NCI-H1092 (cell line): ENCODE data around the gene NUPR1.
"Not testable (repeated sequence)": the region's sequence is repeated elsewhere in the genome, so short reads cannot be mapped to it uniquely, and the experiment has no call there.

Source experiments
- DNase-seq: peaks from one replicate; lab custom pipeline; 2025; lab: John Stamatoyannopoulos, UW

NUPR1 gene

DNA sequence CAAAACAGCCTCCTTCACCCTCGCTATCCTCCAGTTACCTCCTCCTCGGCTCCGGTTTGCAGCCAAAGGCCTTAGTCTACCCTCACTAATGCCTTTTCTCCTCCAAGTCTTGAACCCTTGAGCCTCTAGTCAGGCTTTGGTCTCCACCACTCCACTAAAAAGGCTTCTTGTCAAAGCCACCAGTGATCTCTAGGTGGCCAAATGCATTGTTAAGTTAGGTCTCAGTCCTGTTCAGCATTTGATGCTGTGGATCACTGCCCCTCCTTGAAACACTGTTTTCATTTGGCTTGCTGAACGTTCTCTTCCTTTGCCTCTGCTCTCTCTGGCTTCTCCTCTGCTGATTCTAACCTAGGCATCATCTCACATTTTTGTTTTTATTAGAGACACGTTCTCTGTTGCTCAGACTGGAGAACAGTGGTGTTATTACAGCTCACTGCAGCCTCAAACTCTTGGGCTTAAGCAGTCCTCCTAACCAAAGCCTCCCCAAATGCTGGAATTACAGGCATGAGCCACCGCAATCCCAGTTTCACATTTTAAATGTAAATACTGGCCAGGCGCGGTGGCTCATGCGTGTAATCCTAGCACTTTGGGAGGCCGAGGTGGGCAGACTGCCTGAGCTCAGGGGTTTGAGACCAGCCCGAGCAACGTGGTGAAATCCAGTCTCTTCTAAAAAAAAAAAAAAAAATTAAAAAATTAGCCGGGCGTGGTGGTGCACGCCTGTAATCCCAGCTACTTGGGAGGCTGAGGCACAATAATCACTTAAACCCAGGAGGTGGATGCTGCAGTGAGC lies 16.1 kb upstream of the NUPR1 start:
- DNase-seq, result no peak

DNA sequence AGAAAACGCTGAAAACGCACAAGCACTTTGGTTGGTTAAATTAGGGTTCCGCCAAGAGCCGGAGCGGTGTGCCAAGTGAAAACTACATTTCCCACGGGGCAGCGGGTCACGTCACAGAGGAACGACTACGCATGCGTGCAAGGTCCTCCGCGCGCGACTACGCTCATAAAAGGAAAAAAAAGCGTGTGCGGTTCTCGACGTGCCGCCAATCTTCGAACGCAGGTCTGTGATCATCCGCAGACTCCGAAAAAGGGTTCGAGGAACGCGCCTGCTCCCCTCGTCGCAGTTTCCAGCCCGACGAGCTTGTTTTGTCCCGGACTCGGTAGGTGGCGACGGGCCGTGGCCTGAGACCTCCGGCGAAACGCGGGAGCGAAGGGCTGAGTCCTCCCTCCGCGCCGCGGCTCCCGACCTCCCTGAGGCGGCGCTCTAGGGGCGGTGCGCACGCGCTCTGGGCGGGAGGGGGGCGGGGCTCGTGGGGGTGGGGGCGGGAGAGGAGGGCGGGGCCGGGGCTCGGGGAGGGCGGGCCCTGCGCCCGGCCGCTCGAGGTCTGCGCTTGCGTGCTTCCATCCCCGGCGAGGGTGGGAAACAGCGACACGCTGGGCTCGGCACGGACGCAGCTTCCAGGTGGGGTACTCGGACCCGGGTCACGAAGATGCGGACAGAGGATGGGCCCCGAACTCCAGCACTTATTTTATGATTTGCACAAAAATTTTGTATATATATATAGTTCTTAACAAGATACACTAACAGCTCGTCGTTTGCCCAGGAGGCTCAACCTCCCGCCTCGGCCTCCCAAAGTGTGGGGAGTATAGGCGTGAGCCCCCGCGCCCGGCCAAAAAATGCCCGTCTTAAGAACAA lies 15.2 kb upstream of the NUPR1 start, which contains the start of gene SGF29:
SGF29 (plus strand) TSS at position 145 of the 858 bp plus-strand sequence. CDS start 27,150 bp downstream, outside the sequence.
- peak; percentile 89 for DNase-seq

DNA sequence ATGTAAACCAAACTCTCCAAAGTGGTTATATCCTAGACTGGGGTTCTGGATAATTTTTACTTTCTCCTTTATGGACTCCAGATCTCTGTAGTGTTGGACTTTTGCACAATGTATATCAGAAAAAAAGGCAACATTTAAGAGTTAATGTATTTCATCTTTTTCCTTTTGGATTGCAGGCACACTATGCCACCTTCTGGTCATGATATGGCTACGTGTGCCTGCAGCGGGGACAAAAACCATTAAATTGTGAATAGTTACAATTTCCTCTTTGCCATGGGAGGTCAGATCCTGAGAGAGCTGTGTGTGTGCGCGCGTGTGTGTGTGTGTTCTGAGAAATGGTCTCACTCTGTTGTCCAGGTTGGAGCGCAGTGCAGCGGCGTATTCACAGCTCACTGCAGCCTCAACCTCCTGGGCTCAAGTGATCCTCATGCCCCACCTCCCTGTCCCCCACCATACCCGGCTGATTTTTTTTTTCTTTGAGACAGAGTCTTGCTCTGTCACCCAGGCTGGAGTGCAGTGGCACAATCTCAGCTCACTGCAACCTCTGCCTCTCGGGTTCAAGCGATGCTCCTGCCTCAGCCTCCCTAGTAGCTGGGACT lies 10.6 kb upstream of the NUPR1 start:
- no peak for DNase-seq

DNA sequence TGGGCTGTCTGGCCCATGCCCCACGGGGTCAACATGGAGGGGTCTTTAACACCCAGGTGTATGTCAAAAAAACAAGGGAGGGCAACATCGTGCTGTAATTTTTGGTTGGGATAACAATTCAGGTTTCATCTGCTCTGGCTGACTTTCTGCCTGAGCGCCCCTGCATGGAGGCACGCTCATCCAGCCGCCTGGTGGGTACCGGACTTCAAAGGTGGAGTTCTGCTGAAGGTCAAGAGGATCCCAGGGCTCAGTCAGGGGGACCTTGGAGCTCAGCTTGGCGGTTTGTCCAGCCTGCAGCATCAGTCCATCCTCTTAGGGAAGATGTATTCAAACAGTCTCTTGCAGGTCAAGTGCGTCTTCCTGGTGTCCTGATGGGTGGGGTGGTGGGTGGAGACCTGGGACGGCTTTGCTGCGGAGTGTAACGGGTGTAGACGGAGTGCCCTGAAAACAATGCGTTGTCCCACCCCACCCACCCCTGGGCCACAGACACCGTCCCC lies 9.6 kb upstream of the NUPR1 start:
- DNase-seq, result no peak

DNA sequence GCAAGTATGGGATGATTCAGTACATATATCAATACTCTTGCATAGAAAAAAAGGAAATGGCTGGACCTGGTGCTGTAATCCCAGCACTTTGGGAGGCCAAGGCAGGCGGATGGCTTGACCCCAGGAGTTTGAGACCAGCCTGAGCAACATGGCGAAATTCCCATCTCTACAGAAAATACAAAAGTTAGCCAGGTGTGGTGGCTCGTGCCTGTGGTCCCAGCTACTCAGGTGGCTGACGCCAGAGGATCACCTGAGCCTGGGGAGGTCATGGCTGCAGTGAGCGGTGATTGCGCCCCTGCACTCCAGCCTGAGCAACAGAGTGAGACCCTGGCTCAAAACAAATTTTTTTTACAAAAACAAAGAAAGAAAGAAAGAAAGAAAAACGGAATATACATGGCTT lies 7.9 kb upstream of the NUPR1 start:
- DNase-seq, result no peak

DNA sequence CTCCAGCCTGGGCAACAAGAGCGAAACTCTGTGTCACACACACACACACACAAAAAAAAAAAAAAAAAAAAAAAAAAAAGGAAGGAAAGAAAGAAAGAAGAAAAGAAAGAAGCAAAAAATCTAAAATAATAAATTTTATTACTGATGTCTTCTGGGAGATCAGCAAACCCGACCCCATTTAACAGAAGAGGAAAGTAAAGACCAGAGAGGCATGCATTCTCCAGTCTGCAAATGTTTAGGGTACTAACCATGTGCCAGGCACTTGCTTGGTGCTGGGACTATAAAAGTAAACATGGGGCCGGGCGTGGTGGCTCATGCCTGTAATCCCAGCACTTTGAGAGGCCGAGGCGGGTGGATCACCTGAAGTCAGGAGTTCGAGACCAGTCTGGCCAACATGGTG lies 7.2 kb upstream of the NUPR1 start:
- DNase-seq, result not testable (repeated sequence)

DNA sequence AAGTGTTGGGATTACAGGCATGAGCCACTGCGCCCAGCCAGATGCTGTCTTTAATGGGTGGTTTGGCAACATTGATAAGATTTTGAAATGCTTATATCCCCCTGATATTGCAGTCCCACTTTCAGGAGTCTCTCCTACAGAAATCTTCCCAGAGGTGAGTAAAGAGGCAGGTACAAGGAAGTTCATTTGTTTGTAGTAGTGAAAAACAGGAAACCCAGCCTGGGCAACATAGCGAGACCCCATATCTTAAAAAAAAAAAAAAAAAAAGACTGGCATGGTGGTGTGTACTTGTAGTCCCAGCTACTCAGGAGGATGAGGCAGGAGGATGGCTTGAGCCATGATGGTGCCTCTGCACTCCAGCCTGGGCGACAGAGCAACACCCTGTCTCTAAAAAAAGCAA lies 6.2 kb upstream of the NUPR1 start:
- no peak for DNase-seq

DNA sequence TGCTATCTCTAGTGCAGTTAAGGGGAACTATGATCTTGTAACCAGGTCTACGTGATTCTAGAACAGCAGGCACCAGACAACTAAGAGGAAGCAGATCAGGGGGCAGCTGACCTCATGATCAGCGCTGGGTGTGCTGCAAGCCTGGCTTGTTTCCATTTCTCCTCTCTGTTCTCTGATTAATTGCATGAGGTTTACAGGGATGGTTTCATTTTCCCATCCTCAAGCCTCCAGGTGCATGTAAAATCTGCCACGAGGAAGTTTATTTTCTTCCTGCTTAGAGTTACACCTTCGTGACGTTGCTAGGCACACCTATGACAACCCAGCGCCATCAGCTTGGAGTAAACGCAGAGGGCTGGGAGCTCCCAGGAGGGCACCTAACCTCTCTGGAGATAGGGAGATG lies 4.3 kb upstream of the NUPR1 start:
- DNase-seq, result no peak

DNA sequence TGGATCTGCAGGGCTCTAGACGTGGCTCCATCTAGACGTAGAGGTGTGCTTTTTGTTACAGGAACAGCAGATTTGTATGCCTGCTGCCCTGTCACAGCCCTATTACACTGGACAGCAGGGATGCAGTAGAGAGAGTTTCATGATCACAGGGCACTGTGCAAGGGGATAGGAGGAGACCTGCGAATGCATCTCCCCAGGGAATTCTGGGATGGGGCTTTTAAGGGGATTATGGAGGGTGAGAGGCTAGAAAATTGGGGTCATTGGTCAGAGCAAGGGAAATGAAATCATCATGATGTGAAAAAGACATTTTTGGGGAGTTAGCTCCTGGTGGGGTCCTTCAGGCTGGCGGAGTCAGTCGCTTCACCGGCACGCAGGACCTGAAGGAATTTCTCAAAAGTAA lies 3.9 kb upstream of the NUPR1 start:
- DNase-seq, result no peak

DNA sequence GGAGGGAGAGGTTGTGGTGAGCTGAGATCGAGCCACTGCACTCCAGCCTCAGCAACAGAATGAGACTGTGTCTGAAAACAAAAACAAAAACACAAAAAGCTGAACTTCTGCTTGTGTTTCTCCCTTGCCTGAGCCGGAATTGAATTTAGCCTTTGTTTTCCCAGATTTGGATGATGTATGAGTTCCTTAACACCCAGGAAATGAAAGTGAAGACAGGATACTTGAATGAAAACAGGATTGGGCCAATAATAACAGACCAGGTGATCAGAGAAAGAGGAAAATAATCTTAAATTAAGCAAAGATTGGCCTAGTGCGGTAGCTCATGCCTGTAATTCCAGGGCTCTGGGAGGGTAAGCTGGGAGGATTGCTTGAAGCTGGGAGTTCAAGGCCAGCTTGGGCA lies 1.6 kb upstream of the NUPR1 start:
- no peak for DNase-seq

DNA sequence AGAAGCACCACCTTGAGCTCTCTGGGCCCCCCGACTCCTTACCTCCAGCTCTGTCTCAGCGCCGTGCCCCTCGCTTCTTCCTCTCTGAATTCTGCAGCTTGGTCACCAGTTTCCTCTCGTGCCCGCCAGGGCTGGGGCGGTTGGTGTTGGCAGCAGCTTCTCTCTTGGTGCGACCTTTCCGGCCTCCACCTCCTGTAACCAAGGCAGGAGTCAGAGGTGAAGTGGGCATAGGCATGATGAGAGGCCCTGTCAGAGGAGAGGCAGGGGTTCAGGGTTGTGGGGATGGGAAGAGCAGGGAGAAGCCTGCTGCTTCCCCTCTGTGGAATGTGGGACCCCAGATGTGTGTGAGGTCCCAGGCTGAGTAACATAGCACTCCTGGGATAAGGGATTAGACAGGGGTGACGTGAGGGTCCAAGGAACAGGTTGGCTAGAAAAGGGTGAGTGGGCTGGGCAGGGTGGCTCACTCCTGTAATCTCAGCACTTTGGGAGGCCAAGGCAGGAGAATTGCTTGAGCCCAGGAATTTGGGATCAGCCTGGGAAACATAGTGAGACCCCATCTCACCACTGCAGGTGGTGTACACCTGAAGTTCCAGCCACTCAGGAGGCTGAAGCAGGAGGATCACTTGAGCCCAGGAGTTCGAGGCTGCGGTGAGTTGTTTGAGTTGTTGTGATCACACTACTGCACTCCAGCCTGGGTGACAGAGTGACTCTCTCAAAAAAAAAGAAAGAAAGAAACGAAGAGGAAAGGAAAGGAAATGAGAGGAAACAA lies 626 bp downstream of the NUPR1 start:
- no peak for DNase-seq

DNA sequence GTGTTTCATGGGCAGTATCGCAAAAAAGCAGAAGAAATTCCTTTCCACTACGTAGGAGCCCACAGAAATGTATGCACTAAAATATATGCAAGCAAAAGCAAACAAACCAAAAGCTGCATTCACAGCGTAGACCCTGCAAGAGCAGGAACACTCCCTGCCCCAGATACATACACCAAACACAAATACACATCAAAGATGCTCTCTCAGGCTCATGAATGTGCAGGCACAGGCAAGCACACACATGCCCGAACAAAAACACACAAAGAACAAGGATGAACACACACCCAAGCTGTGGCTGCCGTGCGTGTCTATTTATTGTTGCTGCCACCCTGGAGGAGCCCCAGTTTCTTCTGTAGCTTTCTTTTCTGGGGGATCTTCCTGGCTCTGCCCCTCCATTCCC lies 1.7 kb downstream of the NUPR1 start:
- DNase-seq, result no peak

DNA sequence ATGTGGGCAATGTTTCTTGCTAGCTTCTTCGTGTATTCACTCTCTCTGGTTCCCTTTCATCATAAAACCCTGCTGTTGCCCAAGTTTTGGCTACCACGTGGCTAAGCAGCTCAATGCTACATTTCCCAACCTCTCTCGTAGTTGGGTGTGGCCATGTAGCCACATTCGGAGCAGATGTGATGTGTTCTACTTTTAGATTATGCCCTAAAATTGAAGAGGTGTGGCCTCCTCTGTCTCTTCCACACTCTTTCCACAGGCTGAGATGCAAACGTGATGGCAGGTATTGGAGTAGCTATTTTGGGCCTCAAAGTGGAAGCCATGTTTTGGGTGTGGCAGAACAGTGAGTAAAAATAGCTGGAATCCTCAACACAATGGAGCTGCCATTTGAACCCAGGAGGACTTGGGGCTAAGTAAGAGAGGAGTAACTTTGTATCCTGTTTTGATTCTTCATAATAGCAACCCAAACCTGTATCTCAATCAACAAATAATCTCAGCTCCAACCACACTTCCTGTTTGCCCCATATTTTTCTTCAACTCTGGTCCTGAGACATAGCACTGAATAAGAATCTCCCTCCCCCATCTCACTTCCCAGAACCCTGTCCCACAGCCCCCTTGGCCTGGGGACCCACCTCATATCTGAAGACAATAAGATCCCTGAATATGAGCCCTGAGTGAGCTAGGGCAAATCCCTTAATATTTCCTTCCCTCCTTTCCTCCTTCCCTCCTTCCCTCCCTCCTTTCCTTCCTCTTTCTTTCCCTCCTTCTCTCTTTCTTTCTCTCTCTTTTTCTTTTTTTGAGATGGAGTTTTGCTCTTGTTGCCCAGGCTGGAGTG lies 4.0 kb downstream of the NUPR1 start:
- DNase-seq, result no peak

DNA sequence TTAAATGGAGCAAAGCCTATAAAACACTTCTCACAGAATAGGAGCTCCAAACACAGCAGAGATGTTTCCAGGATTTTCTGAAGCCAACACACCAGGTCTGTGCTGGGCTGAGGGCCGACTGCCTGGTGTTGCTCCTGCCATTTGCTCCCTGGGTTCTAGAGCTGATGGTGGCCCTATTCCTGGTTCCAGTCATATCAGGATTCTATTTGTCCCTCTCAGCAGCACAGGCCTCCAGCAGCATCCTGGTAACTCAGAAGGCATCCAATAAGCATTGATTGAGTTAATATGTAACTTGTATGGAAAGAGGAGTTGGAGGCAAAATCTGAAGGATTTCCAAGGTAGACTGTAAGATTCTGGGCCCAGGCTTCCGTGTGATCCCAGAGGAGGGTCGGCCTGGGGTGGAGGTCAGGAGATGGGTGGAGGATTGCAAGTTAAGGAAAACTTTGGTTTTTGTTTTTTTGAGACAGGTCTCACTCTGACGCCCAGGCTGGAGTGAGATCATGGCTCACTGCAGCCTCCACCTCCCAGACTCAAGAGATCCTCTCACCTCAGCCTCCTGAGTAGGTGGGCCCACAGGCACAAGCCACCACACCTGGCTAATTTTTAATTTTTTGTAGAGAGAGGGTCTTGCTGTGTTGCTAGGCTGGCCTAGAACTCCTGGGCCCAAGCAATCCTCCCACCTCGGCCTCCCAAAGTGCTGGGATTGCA lies 5.7 kb downstream of the NUPR1 start:
- DNase-seq, result no peak

DNA sequence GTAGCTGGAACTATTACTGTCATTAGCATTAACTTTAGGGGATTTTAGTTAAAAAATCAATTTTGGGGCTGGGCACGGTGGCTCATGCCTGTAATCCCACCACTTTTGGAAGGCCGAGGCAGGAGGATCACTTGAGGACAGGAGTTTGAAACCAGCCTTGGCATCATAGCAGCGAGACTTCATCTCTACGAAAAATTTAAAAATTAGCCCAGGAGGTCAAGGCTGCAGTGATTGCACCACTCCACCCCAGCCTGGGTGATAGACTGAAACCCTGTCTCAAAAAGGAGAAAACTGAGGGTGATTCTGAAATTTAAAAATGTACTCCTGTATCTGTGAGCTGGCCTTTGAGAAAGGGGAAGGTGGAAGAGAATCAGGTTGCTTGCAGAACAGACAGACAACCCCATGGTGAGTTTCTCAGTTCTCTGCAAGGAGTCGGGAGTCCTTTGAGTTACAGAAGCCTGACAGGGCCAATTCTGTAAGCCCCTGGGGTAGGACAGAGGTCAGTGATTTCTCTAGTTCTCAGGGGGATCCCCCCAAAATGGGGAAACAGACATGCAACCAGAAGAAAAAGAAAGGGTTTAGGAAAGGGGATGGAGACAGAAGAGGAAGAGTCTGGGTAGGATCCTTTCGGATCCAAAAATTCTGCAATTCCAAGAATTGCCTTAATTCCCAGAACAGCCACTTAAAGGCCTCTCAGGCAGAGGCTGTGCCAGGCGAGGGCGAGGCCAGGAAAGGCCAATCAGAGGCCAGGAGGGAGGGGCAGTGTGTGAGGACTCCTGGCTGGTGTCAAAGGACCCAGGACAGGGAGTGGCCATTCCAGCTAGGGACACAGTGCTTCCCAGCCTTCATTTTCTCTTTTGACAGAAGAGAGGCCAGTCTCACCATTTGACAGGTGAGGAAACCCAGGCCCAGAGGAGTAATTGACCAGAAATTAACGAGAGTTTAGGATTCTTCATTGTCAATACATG lies 6.7 kb downstream of the NUPR1 start:
- no peak for DNase-seq

DNA sequence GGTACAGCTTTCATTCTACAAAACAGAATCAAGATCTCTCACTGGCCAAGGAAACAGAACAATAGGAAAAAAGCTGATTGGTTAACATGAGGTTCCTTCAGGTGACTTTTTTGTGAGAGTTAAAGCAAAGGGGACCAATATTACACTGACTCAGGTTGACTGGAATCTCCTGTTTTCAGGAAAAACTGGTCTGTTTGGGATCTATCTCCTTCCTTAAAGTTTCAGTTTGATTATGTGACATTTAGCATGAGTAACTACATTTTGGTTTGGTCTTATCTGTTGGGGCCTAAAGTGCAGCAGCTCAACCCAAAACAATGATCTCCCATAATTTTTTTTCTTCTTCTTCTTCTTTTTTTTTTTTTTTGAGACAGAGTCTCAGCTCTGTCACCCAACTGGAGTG lies 9.7 kb downstream of the NUPR1 start:
- DNase-seq, result no peak

DNA sequence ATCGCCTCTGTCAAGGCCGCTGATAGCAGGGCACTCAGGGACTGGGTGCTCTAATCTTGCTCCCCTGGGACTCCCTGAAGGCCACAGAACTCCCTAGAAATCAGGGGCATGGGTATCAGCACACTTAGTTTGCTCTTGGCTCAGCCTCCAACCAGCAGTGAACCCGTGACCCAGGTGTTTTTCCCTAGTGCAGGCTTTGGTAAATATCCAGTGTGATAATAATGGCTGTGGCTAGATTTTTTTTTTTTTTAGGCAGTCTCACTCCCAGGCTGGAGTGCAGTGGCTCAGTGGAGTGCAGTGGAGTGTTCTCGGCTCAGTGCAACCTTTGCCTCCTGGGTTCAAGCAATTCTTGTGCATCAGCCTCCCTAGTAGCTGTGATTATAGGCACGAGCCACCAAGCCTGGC lies 10.3 kb downstream of the NUPR1 start:
- no peak for DNase-seq

DNA sequence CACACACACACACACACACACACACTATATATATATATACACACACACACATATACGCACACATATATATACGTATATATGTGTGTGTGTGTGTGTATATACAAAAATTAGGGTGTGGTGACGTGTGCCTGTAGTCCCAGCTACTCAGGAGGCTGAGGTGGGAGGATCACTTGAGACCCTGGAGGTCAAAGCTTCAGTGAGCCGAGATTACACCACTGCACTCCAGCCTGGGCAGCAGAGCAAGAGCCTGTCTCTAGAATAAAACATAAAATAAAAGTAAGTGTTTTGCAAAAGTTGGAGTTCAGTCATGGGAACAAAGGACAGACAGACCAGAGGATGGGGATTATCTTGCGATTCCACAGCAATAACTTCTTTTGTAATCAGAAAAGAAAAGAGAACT lies 10.8 kb downstream of the NUPR1 start:
- no peak for DNase-seq
